DOHH2 (cell line): Measurements from ENCODE around the gene URB1.

Experiments used
- CTCF ChIP-seq: fragments of 200-600 bp; sonication (generic); IDR thresholded peaks from one replicate; pipeline ENCODE4 v1.5.1; 2014; ENCODE audit warnings: antibody characterized with exemption, mild to moderate bottlenecking, low read depth, low read length; ENCODE audit not compliant: poor library complexity, severe bottlenecking
- EZH2phosphoT487 ChIP-seq: fragments of 200-600 bp; sonication (generic); IDR thresholded peaks from 2 replicates; pipeline ENCODE4 v1.6.1; 2017; ENCODE audit warnings: borderline replicate concordance, mild to moderate bottlenecking, antibody characterized with exemption, low read length, moderate library complexity, mixed read lengths

- TF ChIP-seq CTCF (no peak), EZH2phosphoT487 (no peak)
Observed at GRCh38 chr21:32308696-32309095, 84.1 kb downstream of the URB1 start.
